Measurements from ENCODE around the gene TNIK.

DNA sequence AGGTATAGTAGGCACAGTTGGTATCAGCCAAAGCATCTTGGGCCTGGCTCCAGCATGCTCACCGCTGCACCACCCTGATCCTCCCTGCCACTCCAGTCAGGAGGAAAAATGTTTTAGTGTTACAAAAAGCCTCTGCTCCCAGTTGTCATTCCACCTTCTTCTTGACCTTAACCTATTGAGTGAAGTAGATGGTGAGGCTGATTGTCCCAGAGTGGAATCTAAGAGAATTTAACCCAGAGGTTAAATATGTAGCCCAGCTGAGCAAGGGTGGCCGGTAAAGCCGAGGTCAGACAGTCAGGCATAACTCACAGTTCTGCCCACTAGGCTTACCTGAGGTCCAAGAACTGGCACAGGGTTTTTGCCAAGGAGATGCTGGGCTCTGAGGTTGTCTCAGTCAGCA is 30.7 kb upstream of the TNIK start:
- TF ChIP-seq ZKSCAN1 (IDR thresholded peaks at IDR 0.05; ENCODE audit: low read length): no peak
- TF ChIP-seq FOSL1 (CRISPR knock-in tag; IDR thresholded peaks at IDR 0.05; ENCODE audit: borderline replicate concordance): no peak
- TF ChIP-seq, protein P1, sequence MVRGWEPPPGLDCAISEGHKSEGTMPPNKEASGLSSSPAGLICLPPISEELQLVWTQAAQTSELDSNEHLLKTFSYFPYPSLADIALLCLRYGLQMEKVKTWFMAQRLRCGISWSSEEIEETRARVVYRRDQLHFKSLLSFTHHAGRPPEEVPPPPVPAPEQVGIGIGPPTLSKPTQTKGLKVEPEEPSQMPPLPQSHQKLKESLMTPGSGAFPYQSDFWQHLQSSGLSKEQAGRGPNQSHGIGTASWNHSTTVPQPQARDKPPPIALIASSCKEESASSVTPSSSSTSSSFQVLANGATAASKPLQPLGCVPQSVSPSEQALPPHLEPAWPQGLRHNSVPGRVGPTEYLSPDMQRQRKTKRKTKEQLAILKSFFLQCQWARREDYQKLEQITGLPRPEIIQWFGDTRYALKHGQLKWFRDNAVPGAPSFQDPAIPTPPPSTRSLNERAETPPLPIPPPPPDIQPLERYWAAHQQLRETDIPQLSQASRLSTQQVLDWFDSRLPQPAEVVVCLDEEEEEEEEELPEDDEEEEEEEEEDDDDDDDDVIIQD (CRISPR knock-in tag; IDR thresholded peaks at IDR 0.05; ENCODE audit: low read depth): no peak
- TF ChIP-seq BRCA1 (CRISPR knock-in tag; IDR thresholded peaks at IDR 0.05): no peak
- TF ChIP-seq, protein P2, sequence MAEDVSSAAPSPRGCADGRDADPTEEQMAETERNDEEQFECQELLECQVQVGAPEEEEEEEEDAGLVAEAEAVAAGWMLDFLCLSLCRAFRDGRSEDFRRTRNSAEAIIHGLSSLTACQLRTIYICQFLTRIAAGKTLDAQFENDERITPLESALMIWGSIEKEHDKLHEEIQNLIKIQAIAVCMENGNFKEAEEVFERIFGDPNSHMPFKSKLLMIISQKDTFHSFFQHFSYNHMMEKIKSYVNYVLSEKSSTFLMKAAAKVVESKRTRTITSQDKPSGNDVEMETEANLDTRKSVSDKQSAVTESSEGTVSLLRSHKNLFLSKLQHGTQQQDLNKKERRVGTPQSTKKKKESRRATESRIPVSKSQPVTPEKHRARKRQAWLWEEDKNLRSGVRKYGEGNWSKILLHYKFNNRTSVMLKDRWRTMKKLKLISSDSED (CRISPR knock-in tag; IDR thresholded peaks at IDR 0.05): no peak
- TF ChIP-seq, protein P3, sequence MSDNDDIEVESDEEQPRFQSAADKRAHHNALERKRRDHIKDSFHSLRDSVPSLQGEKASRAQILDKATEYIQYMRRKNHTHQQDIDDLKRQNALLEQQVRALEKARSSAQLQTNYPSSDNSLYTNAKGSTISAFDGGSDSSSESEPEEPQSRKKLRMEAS (IDR thresholded peaks at IDR 0.05): no peak
- TF ChIP-seq POLR2AphosphoS5 (IDR thresholded peaks at IDR 0.05; ENCODE audit: low read depth, low read length): no peak
- TF ChIP-seq, protein P4, sequence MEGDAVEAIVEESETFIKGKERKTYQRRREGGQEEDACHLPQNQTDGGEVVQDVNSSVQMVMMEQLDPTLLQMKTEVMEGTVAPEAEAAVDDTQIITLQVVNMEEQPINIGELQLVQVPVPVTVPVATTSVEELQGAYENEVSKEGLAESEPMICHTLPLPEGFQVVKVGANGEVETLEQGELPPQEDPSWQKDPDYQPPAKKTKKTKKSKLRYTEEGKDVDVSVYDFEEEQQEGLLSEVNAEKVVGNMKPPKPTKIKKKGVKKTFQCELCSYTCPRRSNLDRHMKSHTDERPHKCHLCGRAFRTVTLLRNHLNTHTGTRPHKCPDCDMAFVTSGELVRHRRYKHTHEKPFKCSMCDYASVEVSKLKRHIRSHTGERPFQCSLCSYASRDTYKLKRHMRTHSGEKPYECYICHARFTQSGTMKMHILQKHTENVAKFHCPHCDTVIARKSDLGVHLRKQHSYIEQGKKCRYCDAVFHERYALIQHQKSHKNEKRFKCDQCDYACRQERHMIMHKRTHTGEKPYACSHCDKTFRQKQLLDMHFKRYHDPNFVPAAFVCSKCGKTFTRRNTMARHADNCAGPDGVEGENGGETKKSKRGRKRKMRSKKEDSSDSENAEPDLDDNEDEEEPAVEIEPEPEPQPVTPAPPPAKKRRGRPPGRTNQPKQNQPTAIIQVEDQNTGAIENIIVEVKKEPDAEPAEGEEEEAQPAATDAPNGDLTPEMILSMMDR (CRISPR knock-in tag; IDR thresholded peaks at IDR 0.05): no peak
- TF ChIP-seq PCBP2 (optimal IDR thresholded peaks at IDR 0.05; ENCODE audit: low read depth, low read length, poor library complexity, severe bottlenecking): no peak
- TF ChIP-seq SALL1 (CRISPR knock-in tag; IDR thresholded peaks at IDR 0.05): no peak

Measured in HepG2 (cell line).